Testis (tissue), 2 donors: ENCODE measurements around the gene MRPL50.

Experiments
- CTCF ChIP-seq, 3 experiments: fragments of 450-650 bp in 2 of 3; fragments of 200-600 bp in 1 of 3; sonication (generic) in 1 of 3; IDR thresholded peaks; one replicate each; pipeline ENCODE4 v1.5.1; 2016 to 2019; ENCODE audit warnings: antibody characterized with exemption in 3 of 3, mild to moderate bottlenecking in 2 of 3, moderate library complexity in 1 of 3
- POLR2A ChIP-seq: fragments of 450-650 bp; IDR thresholded peaks from one replicate; pipeline ENCODE4 v1.6.1; 2017; ENCODE audit warnings: antibody characterized with exemption, mild to moderate bottlenecking, moderate library complexity

GRCh38 chr9:101437806-101438232 lies 39.4 kb upstream of the MRPL50 start:
- TF ChIP-seq CTCF (IDR thresholded peaks at IDR 0.05) = no peak
- no peak for TF ChIP-seq POLR2A
